K562 (cell line): ENCODE data around the gene CYP4V2. TPM values are rescaled to one million over a fixed set of nuclear protein-coding genes. Genes with fewer than 3 reads are reported as not detected.

Experiments used
- ADNP ChIP-seq: fragments of 200-800 bp; sonication (Bioruptor generic); IDR thresholded peaks from 2 replicates; pipeline ENCODE4 v1.6.1; 2016; ENCODE audit warnings: missing genetic modification characterization, missing compliant biosample characterization
- CHCHD3 ChIP-seq: fragments of 250-450 bp; sonication (Bioruptor Pico); IDR thresholded peaks from 2 replicates; pipeline ENCODE4 v2.1.2; 2022; ENCODE audit warnings: mild to moderate bottlenecking
- E2F3 ChIP-seq: fragments of 250-450 bp; sonication (Bioruptor Pico); IDR thresholded peaks from 2 replicates; pipeline ENCODE4 v1.4.0; 2020; ENCODE audit warnings: mild to moderate bottlenecking
- IRF9 ChIP-seq: fragments of 450-650 bp; IDR thresholded peaks from 2 replicates; pipeline ENCODE4 v1.6.1; 2016; ENCODE audit warnings: missing biosample characterization, missing genetic modification characterization
- NR2F6 ChIP-seq: fragments of 450-650 bp; formaldehyde crosslinking; IDR thresholded peaks from 2 replicates; pipeline ENCODE4 v1.4.0; 2020; ENCODE audit warnings: mild to moderate bottlenecking
- RBM17 ChIP-seq: fragments of 200-400 bp; formaldehyde crosslinking; IDR thresholded peaks from 2 replicates; pipeline ENCODE4 v1.6.1; 2017; ENCODE audit warnings: low read depth, mild to moderate bottlenecking, low read length, borderline replicate concordance
- SOX6 ChIP-seq: fragments of 450-650 bp; IDR thresholded peaks from 2 replicates; pipeline ENCODE4 v1.6.1; 2014; ENCODE audit warnings: mild to moderate bottlenecking
- STAG1 ChIP-seq: sonication (generic); formaldehyde crosslinking; IDR thresholded peaks from 2 replicates; pipeline ENCODE4 v1.5.0; 2020; ENCODE audit warnings: missing genetic modification reagents, borderline replicate concordance
- TAF15 ChIP-seq: fragments of 200-400 bp; formaldehyde crosslinking; IDR thresholded peaks from 2 replicates; pipeline ENCODE4 v1.6.1; 2017; ENCODE audit warnings: mild to moderate bottlenecking, low read depth, low read length, moderate library complexity
- TAF7 ChIP-seq: fragments of 450-650 bp; IDR thresholded peaks from 2 replicates; pipeline ENCODE4 v1.6.1; 2016; ENCODE audit warnings: missing genetic modification characterization, missing compliant biosample characterization
- TOE1 ChIP-seq, 2 experiments: fragments of 450-650 bp in 1 of 2; sonication (generic) in 1 of 2; formaldehyde crosslinking in 1 of 2; IDR thresholded peaks; 2 replicates each; pipeline versions ENCODE4 v1.7.1 to v1.8.0; 2016 to 2022; ENCODE audit warnings: borderline replicate concordance in 2 of 2, mild to moderate bottlenecking in 2 of 2, antibody characterized with exemption in 1 of 2, inconsistent platforms in 1 of 2, low read depth in 1 of 2, missing genetic modification reagents in 1 of 2, moderate library complexity in 1 of 2
- XRCC3 ChIP-seq: fragments of 450-650 bp; IDR thresholded peaks from 2 replicates; pipeline ENCODE4 v1.6.1; 2017; ENCODE audit warnings: mild to moderate bottlenecking, moderate library complexity
- YY1 ChIP-seq, 3 experiments: IDR thresholded peaks; 2 replicates each; pipeline ENCODE4 v1.6.1; 2011; ENCODE audit warnings: low read length in 2 of 3, mild to moderate bottlenecking in 2 of 3, moderate library complexity in 2 of 3, borderline replicate concordance in 1 of 3, control low read depth in 1 of 3, low read depth in 1 of 3; ENCODE audit not compliant: insufficient read depth in 3 of 3, insufficient replicate concordance in 2 of 3, control insufficient read depth in 1 of 3, insufficient read length in 1 of 3; ENCODE audit errors: extremely low read depth in 1 of 3
- ZBTB34 ChIP-seq: fragments of 250-450 bp; sonication (Bioruptor Pico); IDR thresholded peaks from 2 replicates; pipeline ENCODE4 v1.8.0; 2021; ENCODE audit warnings: mild to moderate bottlenecking, moderate library complexity
- ZNF174 ChIP-seq: fragments of 250-450 bp; sonication (Bioruptor Pico); IDR thresholded peaks from 2 replicates; pipeline ENCODE4 v1.4.0; 2020; ENCODE audit warnings: mild to moderate bottlenecking
- ZNF263 ChIP-seq: sonication (generic); formaldehyde crosslinking; IDR thresholded peaks from 2 replicates; pipeline ENCODE4 v1.8.0; 2022; ENCODE audit warnings: mild to moderate bottlenecking, missing genetic modification reagents, borderline replicate concordance
- ZNF584 ChIP-seq: fragments of 200-800 bp; sonication (Bioruptor generic); IDR thresholded peaks from 2 replicates; pipeline ENCODE4 v1.6.1; 2016; ENCODE audit warnings: low read depth, mild to moderate bottlenecking, missing genetic modification characterization, missing compliant biosample characterization
- ZNF644 ChIP-seq: fragments of 200-800 bp; sonication (Bioruptor generic); IDR thresholded peaks from 2 replicates; pipeline ENCODE4 v1.6.1; 2016; ENCODE audit warnings: low read depth, missing genetic modification characterization, missing compliant biosample characterization
- ZSCAN29 ChIP-seq: fragments of 450-650 bp; IDR thresholded peaks from 2 replicates; pipeline ENCODE4 v1.6.1; 2017
- polyA plus RNA-seq, 8 experiments: library from polyadenylated mRNA; depleted of rRNA in 4 of 8; stranded (reverse) in 5 of 8; unstranded in 3 of 8; fragments of >200 nt; fragmentation: Nextera tagmentation in 2 of 8; fragmentation: Illumina TruSeq in 1 of 8; extraction: Ambion mirVana in 2 of 8; extraction: Trizol in 1 of 8; gene quantifications; 2 replicates each; pipeline versions ENCODE4 v1.2.1 to v1.2.3, GENCODE V29; 2011 to 2014; ENCODE audit warnings: inconsistent platforms in 1 of 8, missing spikeins in 1 of 8
- total RNA-seq, 7 experiments: library from RNA; depleted of rRNA in 6 of 7; stranded (reverse); fragments of >200 nt in 6 of 7; fragmentation: Illumina TruSeq in 2 of 7; extraction: Trizol in 2 of 7; gene quantifications; 2 replicates each; pipeline versions ENCODE4 v1.2.1 to v1.2.3, GENCODE V29; 2011 to 2021; ENCODE audit warnings: low replicate concordance in 1 of 7
- TF ChIP-seq, protein P1 (sequence below), 2 experiments: IDR thresholded peaks in 1 of 2; conservative IDR thresholded peaks in 1 of 2; 2 replicates each; pipeline ENCODE4 v1.6.1; 2016; ENCODE audit warnings: low read depth in 2 of 2, mild to moderate bottlenecking in 1 of 2, missing compliant biosample characterization in 1 of 2, missing genetic modification characterization in 1 of 2, moderate library complexity in 1 of 2
- TF ChIP-seq, protein P2 (sequence below): fragments of 250-450 bp; sonication (Bioruptor Pico); IDR thresholded peaks from 2 replicates; pipeline ENCODE4 v1.6.1; 2021; ENCODE audit warnings: mild to moderate bottlenecking

Gene CYP4V2
- total and polyA plus RNA-seq, 9 of the 15 experiments (the other 6 are each of a cell fraction or from before 2014, with no cell fraction given) = 1.1 to 8.3 (median 3.9) TPM

- TF ChIP-seq, protein P1, sequence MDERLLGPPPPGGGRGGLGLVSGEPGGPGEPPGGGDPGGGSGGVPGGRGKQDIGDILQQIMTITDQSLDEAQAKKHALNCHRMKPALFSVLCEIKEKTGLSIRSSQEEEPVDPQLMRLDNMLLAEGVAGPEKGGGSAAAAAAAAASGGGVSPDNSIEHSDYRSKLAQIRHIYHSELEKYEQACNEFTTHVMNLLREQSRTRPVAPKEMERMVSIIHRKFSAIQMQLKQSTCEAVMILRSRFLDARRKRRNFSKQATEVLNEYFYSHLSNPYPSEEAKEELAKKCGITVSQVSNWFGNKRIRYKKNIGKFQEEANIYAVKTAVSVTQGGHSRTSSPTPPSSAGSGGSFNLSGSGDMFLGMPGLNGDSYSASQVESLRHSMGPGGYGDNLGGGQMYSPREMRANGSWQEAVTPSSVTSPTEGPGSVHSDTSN (CRISPR knock-in tag; IDR thresholded peaks at IDR 0.05; ENCODE audit: low read depth) = no peak
- TF ChIP-seq, protein P1 (tag; conservative IDR thresholded peaks at IDR 0.05; ENCODE audit: low read depth) = no peak
- no peak for TF ChIP-seq TAF15
- no peak; the same call in 1 of the 2 replicates for TF ChIP-seq ZNF263 (CRISPR knock-in tag)
- no peak for TF ChIP-seq STAG1 (CRISPR knock-in tag)
- TF ChIP-seq XRCC3 = no peak
- TF ChIP-seq, protein P2, sequence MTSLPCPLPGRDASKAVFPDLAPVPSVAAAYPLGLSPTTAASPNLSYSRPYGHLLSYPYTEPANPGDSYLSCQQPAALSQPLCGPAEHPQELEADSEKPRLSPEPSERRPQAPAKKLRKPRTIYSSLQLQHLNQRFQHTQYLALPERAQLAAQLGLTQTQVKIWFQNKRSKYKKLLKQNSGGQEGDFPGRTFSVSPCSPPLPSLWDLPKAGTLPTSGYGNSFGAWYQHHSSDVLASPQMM (CRISPR knock-in tag) = no peak
- no peak for TF ChIP-seq ZBTB34 (CRISPR knock-in tag)
- TF ChIP-seq SOX6 = peak; percentile 53
- peak; percentile 51; the same call in 1 of the 2 replicates for TF ChIP-seq TAF7 (tag)
- no peak; the same call in 1 of the 2 replicates for TF ChIP-seq ZNF584 (CRISPR knock-in tag)
- no peak for TF ChIP-seq CHCHD3
- peak; percentile 94 for TF ChIP-seq E2F3 (CRISPR knock-in tag)
- no peak for TF ChIP-seq ZNF174 (CRISPR knock-in tag)
- TF ChIP-seq YY1 (IDR thresholded peaks at IDR 0.05; ENCODE audit: borderline replicate concordance in 1 of 3, control insufficient read depth in 1 of 3, extremely low read depth in 1 of 3, insufficient read depth in 3 of 3, insufficient read length in 1 of 3, insufficient replicate concordance in 2 of 3, low read depth in 1 of 3, low read length in 2 of 3) = peak in 2 of 3 experiments; percentile 26 to 77
- TF ChIP-seq TOE1 (IDR thresholded peaks at IDR 0.05; ENCODE audit: borderline replicate concordance) = peak; percentile 24; the same call in 1 of the 2 replicates
- no peak for TF ChIP-seq TOE1 (CRISPR knock-in tag; IDR thresholded peaks at IDR 0.05; ENCODE audit: borderline replicate concordance, low read depth)
- TF ChIP-seq IRF9 (tag) = no peak
- TF ChIP-seq ADNP (tag) = no peak
- TF ChIP-seq RBM17 = no peak
- peak; percentile 93 for TF ChIP-seq ZSCAN29
- no peak for TF ChIP-seq ZNF644 (tag)
- TF ChIP-seq NR2F6 (CRISPR knock-in tag) = peak; percentile 84; the same call in 1 of the 2 replicates
Observed at GRCh38 chr4:186191200-186192065, at the start of gene CYP4V2 (continued).
